HG03565 (cell line): ENCODE data around the gene RARS1.
"Not testable (repeated sequence)": the region's sequence is repeated elsewhere in the genome, so short reads cannot be mapped to it uniquely, and the experiment has no call there.

Experiments used
- ATAC-seq: cut with Tn5 transposase; IDR thresholded peaks from one replicate; pipeline ENCODE4 v1.9.1; 2021; ENCODE audit warnings: mild to moderate bottlenecking, moderate library complexity; ENCODE audit not compliant: unreplicated experiment

Gene RARS1

GRCh38 chr5:168479166-168479565 is 7.1 kb upstream of the RARS1 start:
- no peak for ATAC-seq

GRCh38 chr5:168480601-168481000 is 5.7 kb upstream of the RARS1 start:
- no peak for ATAC-seq

- ATAC-seq: peak; percentile 91
Measured at GRCh38 chr5:168481330-168481788, 4.9 kb upstream of the RARS1 start.

GRCh38 chr5:168482361-168482760 is 3.9 kb upstream of the RARS1 start:
- ATAC-seq: no peak

DNA sequence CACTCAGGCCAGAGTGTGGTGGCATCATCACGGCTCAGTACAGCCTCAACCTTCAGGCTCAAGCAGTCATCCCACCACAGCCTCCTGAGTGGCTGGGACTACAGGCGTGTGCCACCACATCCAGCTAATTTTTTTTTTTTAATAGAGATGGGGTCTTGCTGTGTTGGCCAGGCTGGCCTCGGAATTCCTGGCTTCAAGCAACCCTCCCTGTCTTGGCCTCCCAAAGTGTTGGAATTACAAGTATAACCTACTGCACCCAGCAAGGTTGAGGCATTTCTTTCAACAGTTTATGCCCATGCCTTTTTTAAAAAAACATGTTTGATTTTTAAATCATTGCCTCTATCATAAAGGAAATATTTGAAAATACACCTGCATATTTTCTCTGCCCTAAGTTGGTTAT is 2.8 kb downstream of the RARS1 start:
- no peak for ATAC-seq

DNA sequence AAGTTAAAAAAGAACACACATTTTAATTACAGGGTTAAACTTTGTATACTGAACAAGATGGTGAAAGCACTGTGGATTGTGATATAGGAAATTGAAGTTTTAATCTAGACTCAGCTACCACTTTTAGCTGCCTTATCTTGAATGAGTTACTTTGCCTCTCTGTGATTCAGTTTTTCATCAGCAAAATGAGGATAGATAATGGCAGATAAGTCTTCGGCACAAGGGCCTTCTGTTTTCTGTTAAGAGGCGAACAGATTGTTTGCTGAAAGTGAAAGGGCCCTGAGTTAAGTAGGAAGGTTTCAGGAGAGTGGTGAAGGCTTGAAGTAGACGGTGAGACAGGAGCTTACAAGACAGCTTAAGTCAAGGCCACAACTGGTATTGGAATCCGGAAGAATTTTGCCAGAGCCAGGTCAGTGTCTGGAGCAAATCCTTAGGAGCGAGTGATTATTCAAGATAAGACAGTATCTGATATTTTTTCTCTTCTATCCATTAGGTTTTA is 7.8 kb downstream of the RARS1 start:
- no peak for ATAC-seq

DNA sequence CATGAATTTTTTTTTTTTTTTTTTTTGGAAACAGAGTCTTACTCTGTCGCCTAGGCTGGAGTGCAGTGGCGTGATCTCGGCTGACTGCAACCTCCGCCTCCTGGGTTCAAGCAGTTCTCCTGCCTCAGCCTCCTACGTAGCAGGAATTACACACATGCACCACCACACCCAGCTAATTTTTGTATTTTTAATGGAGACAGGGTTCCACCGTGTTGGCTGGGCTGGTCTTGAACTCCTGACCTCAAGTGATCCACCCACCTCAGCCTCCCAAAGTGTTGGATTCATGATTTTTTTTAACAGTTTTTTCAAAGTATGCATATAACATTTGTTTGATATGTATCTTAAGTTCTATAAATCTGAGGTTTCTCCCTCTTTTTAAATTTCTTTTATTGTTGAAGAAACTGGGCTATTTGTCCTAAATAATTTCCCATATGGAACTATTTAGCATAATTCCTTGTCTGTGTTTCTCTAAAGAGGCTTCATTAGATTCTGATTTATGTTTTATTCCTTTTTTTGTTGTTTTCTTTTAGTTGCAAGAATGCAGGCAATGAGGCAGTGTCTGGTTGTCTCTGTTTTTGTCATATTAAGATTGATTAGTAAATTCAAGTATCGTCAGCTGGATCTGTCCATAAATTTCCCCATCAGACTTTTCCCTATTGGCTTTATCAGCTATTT is 16.4 kb downstream of the RARS1 start:
- no peak for ATAC-seq

- ATAC-seq: no peak
Measured at GRCh38 chr5:168513861-168514428, 27.7 kb downstream of the RARS1 start.

DNA sequence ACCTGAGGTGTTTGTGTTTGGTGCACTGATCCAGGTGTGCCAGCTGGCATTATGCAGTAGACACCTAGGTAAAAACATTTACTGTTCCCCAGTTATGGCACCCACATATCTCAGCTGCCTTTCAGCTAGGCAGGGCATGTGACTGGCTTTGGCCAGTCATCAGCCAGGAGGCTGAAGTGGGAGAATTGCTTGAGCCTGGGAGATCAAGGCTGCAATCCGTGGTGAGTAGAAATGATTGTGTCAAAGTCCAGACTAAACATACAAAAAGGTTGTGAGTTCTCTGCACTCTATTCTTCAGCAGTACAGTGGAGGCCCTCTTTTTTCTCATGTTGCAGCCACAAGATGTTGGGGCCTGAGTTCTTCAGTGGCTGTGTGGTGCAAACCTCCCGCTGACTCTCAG is 39.6 kb downstream of the RARS1 start:
- ATAC-seq: no peak

DNA sequence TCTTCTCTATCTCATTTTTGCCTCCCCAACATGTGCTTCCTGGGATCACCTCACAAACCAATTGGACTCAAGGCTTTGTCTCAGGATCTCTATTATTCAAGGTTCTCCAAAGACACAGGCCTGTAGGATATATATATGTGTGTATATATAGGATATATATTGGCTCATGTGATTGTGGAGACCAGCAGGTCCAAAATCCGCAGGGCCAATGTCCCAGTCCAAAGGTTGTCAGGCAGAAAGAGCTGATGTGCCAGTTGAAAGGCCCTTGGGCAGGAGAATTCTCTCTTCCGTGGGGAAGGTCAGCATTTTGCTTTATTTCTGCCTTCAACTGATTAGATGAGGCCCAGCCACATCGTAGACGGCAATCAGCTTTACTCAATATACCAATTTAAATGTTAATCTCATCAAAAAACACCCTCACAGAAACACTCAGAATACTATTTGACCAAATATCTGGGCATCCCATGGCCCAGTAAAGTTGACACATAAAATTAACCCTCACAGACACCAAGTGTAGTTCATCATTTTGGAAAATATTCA is 41.6 kb downstream of the RARS1 start:
- ATAC-seq: no peak

DNA sequence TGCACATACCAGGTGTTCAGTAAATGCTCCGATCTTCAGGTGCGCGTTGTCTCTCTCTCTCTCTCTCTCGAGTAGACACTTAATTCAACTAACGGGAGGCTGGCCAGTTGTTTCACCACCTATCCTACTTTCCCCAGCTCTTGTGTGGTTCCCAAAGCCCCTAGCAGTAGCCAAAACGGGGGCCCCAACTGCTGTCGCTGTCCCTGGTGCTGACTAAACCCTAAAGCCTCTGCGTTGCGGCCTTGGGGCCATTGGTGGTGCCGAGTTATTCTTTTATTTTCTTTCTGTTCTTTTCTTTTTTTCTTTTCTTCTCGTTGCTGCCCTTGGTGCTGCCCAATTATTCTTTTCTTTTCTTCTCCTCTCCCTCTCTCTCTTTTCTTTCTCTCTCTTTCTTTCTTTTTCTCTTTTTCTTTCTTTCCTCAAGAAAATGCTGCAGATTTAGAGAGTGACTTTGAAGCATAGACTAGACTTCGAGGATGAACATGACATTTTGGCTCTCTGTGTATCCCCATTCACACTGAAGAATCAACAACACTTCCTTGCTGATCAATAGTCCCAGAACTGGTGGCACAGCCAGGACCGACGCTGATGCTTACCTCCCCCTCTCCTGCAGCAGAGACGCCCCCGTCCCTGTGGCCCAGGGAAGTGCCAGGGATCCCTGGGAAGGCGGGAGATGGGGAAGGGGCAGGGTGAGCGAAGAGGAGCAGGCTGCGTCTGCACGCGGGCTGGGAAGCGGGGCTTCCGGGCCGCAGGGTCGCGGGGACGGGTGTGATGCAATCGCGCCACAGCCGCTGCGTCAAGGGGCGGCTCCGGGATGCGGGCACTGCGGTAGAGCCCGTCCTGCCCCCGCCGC is 42.5 kb downstream of the RARS1 start, which contains the start of gene FBLL1:
TSS of gene FBLL1 (plus strand) at position 785 of the 853 bp plus-strand sequence. CDS start 200 bp downstream, outside the sequence.
- no peak for ATAC-seq

GRCh38 chr5:168529374-168530234 is 43.3 kb downstream of the RARS1 start:
- ATAC-seq: no peak

DNA sequence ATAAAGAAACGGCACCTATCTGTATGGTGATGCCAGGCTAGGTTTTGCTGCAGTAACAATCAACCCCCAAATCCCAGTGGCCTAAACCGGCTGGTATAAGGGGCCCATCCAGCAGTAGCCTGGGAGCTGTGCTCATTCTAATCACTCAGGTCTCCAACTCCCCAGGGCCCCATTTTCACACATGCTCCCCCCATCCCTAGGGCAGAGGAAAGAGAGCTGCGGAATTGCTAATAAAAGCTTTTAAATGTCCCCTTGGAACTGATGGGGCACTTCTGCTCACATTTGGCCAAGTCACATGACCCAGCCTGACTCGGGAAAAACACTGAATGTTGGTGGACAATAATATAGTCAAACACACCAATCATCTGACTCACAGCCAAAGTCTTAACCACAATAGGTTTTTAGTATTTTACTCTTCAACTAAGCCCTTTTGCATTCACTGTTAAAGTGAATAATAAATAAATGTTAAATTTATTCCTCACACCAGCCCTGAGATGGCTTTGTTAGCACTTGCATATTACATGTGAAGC is 44.4 kb downstream of the RARS1 start:
- no peak for ATAC-seq

GRCh38 chr5:168531191-168531590 is 44.9 kb downstream of the RARS1 start:
- no peak for ATAC-seq

DNA sequence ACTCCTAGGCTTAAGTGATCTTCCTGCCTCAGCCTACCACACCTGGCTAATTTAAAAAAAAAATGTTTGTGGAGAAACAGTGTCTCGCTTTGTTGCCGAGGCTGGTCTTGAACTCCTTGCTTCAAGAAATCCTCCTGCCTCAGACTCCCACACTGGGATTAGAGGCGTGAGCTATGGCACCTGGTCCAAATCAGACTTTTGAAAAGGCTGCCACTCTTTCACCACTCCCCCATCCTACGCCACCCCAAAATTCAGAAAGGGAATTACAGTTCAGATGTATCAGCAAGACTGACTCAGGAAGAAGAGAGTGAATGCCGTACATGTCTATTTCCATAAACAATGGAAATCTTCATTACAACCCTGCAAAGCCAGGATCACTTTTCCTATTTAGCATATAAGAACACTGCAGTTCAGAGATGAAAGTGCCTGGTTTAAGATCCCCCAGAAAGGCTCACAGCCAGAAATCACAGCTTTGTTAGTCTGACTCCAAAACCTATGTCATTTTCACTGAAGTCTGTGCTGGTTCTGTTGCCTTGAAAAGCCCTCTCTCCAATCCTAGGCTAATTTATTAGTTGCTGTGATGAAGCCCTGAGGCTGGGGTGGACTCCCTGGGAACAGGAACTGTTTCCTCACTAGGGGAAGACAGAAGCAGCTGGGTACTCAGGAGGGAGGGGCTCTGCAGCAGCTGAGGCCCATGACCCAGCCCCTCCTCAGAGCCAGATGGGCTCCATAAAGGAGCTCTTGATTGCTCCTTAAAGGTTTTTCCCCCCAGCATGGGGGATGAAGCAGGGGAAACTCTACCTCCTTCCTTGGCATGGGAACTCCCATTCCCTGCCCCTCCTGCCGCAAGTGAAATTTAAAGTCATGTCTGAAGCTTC is 46.0 kb downstream of the RARS1 start:
- no peak for ATAC-seq

- ATAC-seq: not testable (repeated sequence)
Measured at GRCh38 chr5:168534351-168534750, 48.1 kb downstream of the RARS1 start.

DNA sequence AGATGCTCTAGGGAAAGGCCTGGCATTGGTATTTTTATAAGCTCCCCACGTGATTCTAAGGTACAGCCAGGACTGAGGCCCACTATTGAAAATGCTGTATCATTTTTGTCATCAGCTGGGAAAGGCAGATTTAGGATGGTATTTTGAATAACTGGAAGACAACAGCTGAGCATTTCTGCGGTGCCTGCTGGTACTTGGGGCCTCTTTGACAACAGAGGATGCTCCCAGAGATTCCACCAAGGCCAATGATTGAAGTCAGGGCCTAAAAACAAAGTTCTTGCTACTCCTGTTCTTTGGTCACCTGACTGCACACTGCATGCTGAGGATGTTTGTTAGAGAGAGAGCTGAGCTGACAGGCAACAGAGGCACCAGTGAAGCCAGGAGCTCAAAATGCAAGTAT is 50.9 kb downstream of the RARS1 start:
- no peak for ATAC-seq

- no peak for ATAC-seq
Measured at GRCh38 chr5:168549554-168549953, 63.3 kb downstream of the RARS1 start.

DNA sequence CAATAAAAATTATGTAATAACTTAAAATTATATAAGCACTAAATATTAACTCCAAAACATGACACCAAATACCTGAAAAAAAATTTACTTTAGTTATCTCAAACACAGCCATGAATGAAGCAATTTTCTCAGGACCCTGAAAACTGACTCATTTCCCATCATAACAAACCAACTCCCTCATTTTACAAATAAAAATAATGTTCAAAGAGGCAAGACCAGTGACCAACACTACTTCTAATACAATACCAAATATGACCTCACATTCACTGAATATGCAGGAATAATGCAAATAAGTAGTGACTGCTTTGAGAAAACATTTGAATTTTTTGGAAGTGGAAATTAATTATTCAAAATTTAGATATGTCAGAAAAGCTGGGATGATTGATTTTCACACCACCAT is 64.4 kb downstream of the RARS1 start:
- ATAC-seq: no peak
